Mucosa of descending colon (tissue), 3 donors: ENCODE results near the gene PTGER3. TPM values are rescaled to one million over a fixed set of nuclear protein-coding genes. Genes with fewer than 3 reads are reported as not detected.
A peak's percentile ranks its signal among the peaks of the same experiment; 100 is the strongest.

Experiments
- ATAC-seq: fragments of 200-7000 bp; cut with Tn5 transposase; one replicate; pipeline ENCODE4 v1.9.1; 2020; ENCODE audit warnings: mild to moderate bottlenecking, moderate library complexity
- DNase-seq, 3 donors: peaks; one replicate each; pipeline ENCODE4 v3.0.0-alpha.2; 2020
- H3K36me3 ChIP-seq: fragments of 200-600 bp; one replicate; pipeline ENCODE4 v1.8.0; 2021; ENCODE audit warnings: low read depth, mild to moderate bottlenecking
- H3K4me1 ChIP-seq: fragments of 200-600 bp; one replicate; pipeline ENCODE4 v1.8.0; 2021; ENCODE audit warnings: low read depth, mild to moderate bottlenecking
- H3K4me3 ChIP-seq: fragments of 200-600 bp; one replicate; pipeline ENCODE4 v1.8.0; 2021; ENCODE audit warnings: mild to moderate bottlenecking
- H3K9me3 ChIP-seq: fragments of 200-600 bp; one replicate; pipeline ENCODE4 v1.8.0; 2021; ENCODE audit warnings: mild to moderate bottlenecking
- intact Hi-C, 2 donors: fragments of 100-400 bp; cut with DNase I in 1 of 2; cut with micrococcal nuclease in 1 of 2; formaldehyde crosslinking; loops; one replicate each; pipeline versions ENCODE4 v1.11.0 to v1.11.1; 2022; cut with DNase I, micrococcal nuclease
- total RNA-seq, 3 donors: library from RNA; stranded (reverse); fragmentation: NEBNext Ultra II Directional in 2 of 3; extraction: Animal tissue kit (Norgen Biotek cat#: 25700) in 2 of 3; gene quantifications; one replicate each; pipeline versions ENCODE4 v1.2.1 to v1.2.4, GENCODE V29; 2021 to 2023
- TF ChIP-seq, protein P1 (sequence below): fragments of 200-600 bp; IDR thresholded peaks from one replicate; pipeline ENCODE4 v1.8.0; 2022; ENCODE audit warnings: antibody characterized with exemption, mild to moderate bottlenecking
- donor health status: DM: no; HTN: no; CAD: no; lungs with moderate emphysema.
- donor health status: DM: no; HTN: no; CAD: no.
- donor health status: DM: no; HTN: yes; CAD: no.

PTGER3 gene
- total RNA-seq, 3 donors from 2014 or later = 1.2 to 19.7 (median 1.3) TPM

DNA sequence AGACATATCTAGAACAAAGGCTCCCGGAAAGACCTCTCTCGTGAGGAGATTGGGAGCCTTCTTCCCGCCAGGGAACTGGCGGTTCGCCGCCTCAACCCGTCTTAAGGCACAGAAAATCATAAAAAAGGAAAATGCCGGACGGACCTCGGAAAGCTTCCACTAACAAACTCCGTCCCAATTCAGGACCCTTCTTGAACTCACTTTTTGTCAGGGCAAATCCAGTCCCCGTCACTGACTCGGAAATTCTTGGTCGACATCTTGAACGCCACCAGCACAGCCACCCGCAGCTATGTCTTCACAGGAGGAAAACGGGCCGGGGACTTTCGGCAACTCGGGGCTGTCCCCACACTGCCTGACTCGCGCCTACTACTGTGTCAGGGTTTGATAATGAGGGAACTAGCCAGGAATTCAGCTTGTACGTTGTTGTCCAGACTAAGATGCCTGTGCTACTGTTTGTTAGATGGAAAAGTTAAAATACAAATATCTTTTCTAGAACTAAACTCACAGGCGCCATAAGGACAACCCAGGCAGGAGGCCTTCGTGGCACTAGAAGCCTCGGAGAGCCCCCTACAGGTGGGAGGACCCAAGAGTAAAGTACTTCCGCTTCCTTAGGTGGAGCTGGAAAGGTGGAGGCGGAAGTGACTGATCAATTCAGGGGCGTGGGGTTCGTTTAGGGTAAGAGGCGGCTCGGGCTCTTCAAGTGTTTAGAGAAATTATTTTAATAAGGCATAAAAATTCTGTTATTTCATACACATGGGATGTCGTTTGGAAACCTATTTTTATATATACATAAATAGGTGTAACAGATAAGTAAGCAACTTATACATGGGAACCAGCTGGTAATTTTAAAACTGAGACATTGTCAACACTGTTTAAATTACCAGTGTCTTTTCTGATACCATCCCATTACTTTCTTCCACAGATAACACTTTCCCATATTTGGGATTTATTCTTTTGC, 33.4 kb upstream of the PTGER3 start, which contains the start of gene ZRANB2:
Gene ZRANB2, minus strand, starts transcription at position 297 of the 958 bp plus-strand sequence. Its CDS starts 40 bp downstream, at position 257.
- Histone ChIP-seq H3K4me1 (peaks cover 23% of the 10 kb centered on the region), H3K36me3 (no peaks in the 10 kb centered on the region), H3K9me3 (no peaks in the 10 kb centered on the region), H3K4me3 (peak within 1 kb of the TSS; percentile 80)
- ATAC-seq = peak; percentile 99
- TF ChIP-seq, protein P1, sequence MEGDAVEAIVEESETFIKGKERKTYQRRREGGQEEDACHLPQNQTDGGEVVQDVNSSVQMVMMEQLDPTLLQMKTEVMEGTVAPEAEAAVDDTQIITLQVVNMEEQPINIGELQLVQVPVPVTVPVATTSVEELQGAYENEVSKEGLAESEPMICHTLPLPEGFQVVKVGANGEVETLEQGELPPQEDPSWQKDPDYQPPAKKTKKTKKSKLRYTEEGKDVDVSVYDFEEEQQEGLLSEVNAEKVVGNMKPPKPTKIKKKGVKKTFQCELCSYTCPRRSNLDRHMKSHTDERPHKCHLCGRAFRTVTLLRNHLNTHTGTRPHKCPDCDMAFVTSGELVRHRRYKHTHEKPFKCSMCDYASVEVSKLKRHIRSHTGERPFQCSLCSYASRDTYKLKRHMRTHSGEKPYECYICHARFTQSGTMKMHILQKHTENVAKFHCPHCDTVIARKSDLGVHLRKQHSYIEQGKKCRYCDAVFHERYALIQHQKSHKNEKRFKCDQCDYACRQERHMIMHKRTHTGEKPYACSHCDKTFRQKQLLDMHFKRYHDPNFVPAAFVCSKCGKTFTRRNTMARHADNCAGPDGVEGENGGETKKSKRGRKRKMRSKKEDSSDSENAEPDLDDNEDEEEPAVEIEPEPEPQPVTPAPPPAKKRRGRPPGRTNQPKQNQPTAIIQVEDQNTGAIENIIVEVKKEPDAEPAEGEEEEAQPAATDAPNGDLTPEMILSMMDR = peak; percentile 49
- DNase-seq = peak; percentile 90 to 97 (median 91)
- intact Hi-C loops = no loop called here

DNA sequence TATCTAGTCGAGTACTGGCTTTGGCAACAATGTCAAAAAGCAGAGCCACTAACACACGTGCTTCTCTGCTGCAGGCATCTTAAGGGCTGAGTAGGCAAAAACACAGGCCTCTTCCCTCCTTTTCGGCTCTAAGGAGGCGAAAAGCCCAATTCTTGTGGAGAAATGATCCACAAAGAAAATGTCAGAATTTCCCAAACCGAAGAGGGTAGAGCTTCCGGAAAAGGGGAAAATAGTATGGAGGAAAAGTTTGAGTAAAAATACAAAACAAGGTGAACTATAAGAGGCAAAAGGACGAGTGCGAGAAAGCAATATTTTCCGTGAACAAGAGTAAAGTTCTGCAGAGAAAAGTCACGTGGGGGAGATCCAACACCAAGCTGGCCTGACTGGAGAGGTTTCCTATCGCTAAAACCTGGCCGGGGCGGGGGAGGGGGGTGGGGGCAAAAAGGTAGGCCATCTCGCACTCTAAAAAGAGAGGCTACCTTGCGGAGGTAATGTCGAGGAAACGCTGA, 32.7 kb upstream of the PTGER3 start:
- Histone ChIP-seq H3K9me3 (no peaks in the 10 kb centered on the region), H3K36me3 (peaks cover 4% of the 10 kb centered on the region), H3K4me3 (peak overlapping the region; percentile 80), H3K4me1 (peaks cover 23% of the 10 kb centered on the region)
- ATAC-seq (peak; percentile 58), DNase-seq (peak in 1 of 3 donors; percentile 31)
- intact Hi-C loops = no loop called here
- TF ChIP-seq, protein P1 = no peak

DNA sequence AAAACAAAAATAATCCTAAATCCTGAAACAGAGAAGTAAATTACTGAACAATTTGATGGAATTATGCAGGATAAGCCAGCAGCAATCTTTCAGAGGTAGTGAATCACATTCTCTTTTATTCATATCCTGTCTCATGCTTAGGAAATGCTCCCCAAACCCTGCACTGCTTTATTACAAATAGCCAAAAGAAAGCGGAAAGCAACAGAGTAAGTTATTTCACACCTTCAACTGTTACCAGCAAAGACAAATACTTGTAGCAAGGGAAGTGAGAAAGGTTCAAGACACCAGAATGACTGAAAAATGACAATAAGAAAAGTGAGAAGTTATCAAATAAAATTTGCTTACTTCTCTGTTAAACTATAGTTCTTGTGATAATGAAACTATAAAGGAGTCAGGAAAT, 27.1 kb upstream of the PTGER3 start:
- intact Hi-C loops = no loop called here
- peaks cover 8% of the 10 kb centered on the region for H3K36me3 ChIP-seq
- TF ChIP-seq, protein P1 = no peak

DNA sequence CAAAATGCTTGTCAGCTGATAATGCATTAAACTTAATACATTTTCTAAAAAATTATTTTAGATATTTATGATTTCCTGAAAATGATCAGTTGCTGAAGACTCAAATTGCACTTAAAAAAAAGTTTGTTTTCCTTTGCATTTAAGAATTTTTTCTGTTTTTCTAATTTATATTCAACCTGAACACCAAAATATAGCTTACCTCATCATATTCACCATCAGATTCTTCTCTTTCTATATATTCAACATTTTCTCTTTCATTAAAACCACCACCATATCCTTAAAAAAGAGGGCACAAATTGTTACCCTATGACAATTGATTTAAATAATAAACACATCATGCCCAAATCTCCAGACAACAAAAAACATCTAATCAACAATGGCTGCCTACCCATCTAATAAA, 24.7 kb upstream of the PTGER3 start:
- Histone ChIP-seq H3K36me3 (peaks cover 8% of the 10 kb centered on the region), H3K4me1 (no peaks in the 10 kb centered on the region), H3K4me3 (no peak overlapping the region), H3K9me3 (no peaks in the 10 kb centered on the region)
- TF ChIP-seq, protein P1 = no peak
- intact Hi-C loops = no loop called here
- ATAC-seq (no peak), DNase-seq (no peak)

More for the DNA sequence above, 27.1 kb upstream of the PTGER3 start:
- Histone ChIP-seq H3K9me3 (no peaks in the 10 kb centered on the region), H3K4me1 (peaks cover 20% of the 10 kb centered on the region), H3K4me3 (no peak overlapping the region)
- DNase-seq = no peak
- ATAC-seq = no peak

DNA sequence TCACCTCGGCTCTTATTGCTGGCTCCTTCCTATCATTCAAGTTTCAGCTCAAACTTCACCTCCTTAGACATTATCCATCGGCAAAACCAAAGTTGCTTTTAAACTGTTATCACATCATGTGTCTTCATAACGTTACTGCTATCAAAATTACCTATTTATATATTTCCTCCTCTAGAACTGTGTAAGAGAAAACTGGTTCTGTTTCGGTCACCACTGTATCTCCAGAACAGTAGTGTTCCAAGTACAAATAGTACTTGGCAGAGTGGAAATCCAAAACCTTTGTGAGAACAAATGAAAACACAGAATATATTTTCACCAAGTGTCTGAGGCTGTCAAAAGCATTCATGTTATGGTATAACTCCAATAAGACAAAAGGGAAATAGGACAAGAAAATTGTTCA, 24.1 kb upstream of the PTGER3 start:
- Histone ChIP-seq H3K4me3 (no peak overlapping the region), H3K9me3 (no peaks in the 10 kb centered on the region), H3K4me1 (no peaks in the 10 kb centered on the region), H3K36me3 (peaks cover 8% of the 10 kb centered on the region)
- TF ChIP-seq, protein P1 = no peak
- no peak for DNase-seq
- intact Hi-C loops = no loop called here
- no peak for ATAC-seq
